ENCODE measurements around the gene ZDHHC8.

- TF ChIP-seq EZH2 (IDR thresholded peaks at IDR 0.05; ENCODE audit: borderline replicate concordance, low read depth, low read length, severe bottlenecking) (no peak), CTCF (IDR thresholded peaks at IDR 0.05; ENCODE audit: borderline replicate concordance, extremely low read depth, low read length, poor library complexity, severe bottlenecking) (no peak)
Observed at GRCh38 chr22:20114506-20115475, 16.8 kb upstream of the ZDHHC8 start.
